IMR-90 (cell line): ENCODE data around the gene ANKRD11. TPM values are rescaled to one million over a fixed set of nuclear protein-coding genes. Genes with fewer than 3 reads are reported as not detected.

Experiments used
- ATAC-seq: fragments of 200-7000 bp; cut with Tn5 transposase; 2 replicates; pipeline ENCODE4 v1.9.1; 2020; ENCODE audit warnings: low read depth, mild to moderate bottlenecking, moderate library complexity
- BruUV-seq: library from RNA; stranded (reverse); fragments of 400-500 nt; replicated peaks from 2 replicates; lab custom pipeline; 2021; lab: Mats Ljungman, UMichigan
- CTCF ChIA-PET: fragments of 300-600 bp; formaldehyde crosslinking; extraction: SDS; loops from one replicate; lab custom pipeline; 2021; ENCODE audit warnings: antibody characterized with exemption; lab: Yijun Ruan, JAX
- POLR2A ChIA-PET: fragments of 300-600 bp; sonication (Branson Sonifier 250); formaldehyde crosslinking; loops from one replicate; lab custom pipeline; 2022; ENCODE audit warnings: antibody characterized with exemption; ENCODE audit not compliant: unreplicated experiment; lab: Charles Lee
- DNase-seq: peaks from one replicate; pipeline ENCODE4 v3.0.0; 2013
- H2AFZ ChIP-seq: replicated peaks from 2 replicates; pipeline ENCODE3; 2013; ENCODE audit warnings: low read length, mild to moderate bottlenecking; ENCODE audit not compliant: poor library complexity
- H2AK5ac ChIP-seq: 2 replicates; pipeline ENCODE4 v1.6.1; 2013; ENCODE audit warnings: low read depth, low read length, inconsistent platforms
- H2AK9ac ChIP-seq: replicated peaks from 2 replicates; pipeline ENCODE3; 2013; ENCODE audit warnings: mild to moderate bottlenecking, low read depth, low read length, moderate library complexity; ENCODE audit not compliant: poor library complexity
- H2BK120ac ChIP-seq: 2 replicates; pipeline ENCODE4 v1.6.1; 2013; ENCODE audit warnings: low read depth, low read length, inconsistent platforms
- H2BK15ac ChIP-seq: 3 replicates; pipeline ENCODE4 v1.6.1; 2013; ENCODE audit warnings: low read depth, low read length, inconsistent platforms
- H2BK20ac ChIP-seq: 2 replicates; pipeline ENCODE4 v1.6.1; 2013; ENCODE audit warnings: low read depth, mild to moderate bottlenecking, inconsistent platforms, low read length, moderate library complexity
- H2BK5ac ChIP-seq: 2 replicates; pipeline ENCODE4 v1.6.1; 2013; ENCODE audit warnings: mild to moderate bottlenecking, low read depth, low read length, inconsistent platforms; ENCODE audit not compliant: poor library complexity, severe bottlenecking
- H3K14ac ChIP-seq: replicated peaks from 2 replicates; pipeline ENCODE4 v1.6.1; 2013; ENCODE audit warnings: low read depth, low read length, inconsistent platforms
- H3K18ac ChIP-seq: 2 replicates; pipeline ENCODE4 v1.6.1; 2013; ENCODE audit warnings: low read depth, low read length, control low read depth
- H3K23ac ChIP-seq: 2 replicates; pipeline ENCODE4 v1.6.1; 2013; ENCODE audit warnings: low read depth, low read length, inconsistent platforms
- H3K27ac ChIP-seq: 2 replicates; pipeline ENCODE4 v1.5.1; 2013; ENCODE audit warnings: mild to moderate bottlenecking, control low read depth, low read length; ENCODE audit not compliant: insufficient read depth
- H3K27me3 ChIP-seq: 2 replicates; pipeline ENCODE4 v1.6.1; 2013; ENCODE audit warnings: low read length; ENCODE audit not compliant: control insufficient read depth, insufficient read depth
- H3K36me3 ChIP-seq: 2 replicates; pipeline ENCODE4 v1.6.1; 2013; ENCODE audit warnings: low read length, mixed read lengths; ENCODE audit not compliant: control insufficient read depth, insufficient read depth
- H3K4ac ChIP-seq: 2 replicates; pipeline ENCODE4 v1.6.1; 2013; ENCODE audit warnings: low read depth, low read length, inconsistent platforms
- H3K4me1 ChIP-seq: 2 replicates; pipeline ENCODE4 v1.6.1; 2013; ENCODE audit warnings: low read length, mixed read lengths; ENCODE audit not compliant: control insufficient read depth, insufficient read depth
- H3K4me2 ChIP-seq: 2 replicates; pipeline ENCODE4 v1.6.1; 2013; ENCODE audit warnings: low read depth, mild to moderate bottlenecking, control low read depth, low read length, moderate library complexity
- H3K4me3 ChIP-seq: 2 replicates; pipeline ENCODE4 v1.5.1; 2013; ENCODE audit warnings: low read depth, mild to moderate bottlenecking, control low read depth, low read length, moderate library complexity; ENCODE audit not compliant: insufficient read depth
- H3K56ac ChIP-seq: 2 replicates; pipeline ENCODE4 v1.6.1; 2013; ENCODE audit warnings: low read length, inconsistent platforms; ENCODE audit not compliant: insufficient read depth; ENCODE audit errors: extremely low read depth
- H3K79me1 ChIP-seq, 2 experiments: 2 replicates each; pipeline ENCODE4 v1.6.1; 2013; ENCODE audit warnings: low read length in 2 of 2, inconsistent platforms in 1 of 2, low read depth in 1 of 2
- H3K9ac ChIP-seq: 2 replicates; pipeline ENCODE4 v1.6.1; 2013; ENCODE audit warnings: low read depth, low read length, control low read depth
- H3K9me1 ChIP-seq: 2 replicates; pipeline ENCODE4 v1.6.1; 2013; ENCODE audit warnings: low read length, inconsistent platforms; ENCODE audit not compliant: insufficient read depth
- H3K9me3 ChIP-seq: 2 replicates; pipeline ENCODE4 v1.6.1; 2013; ENCODE audit warnings: low read length; ENCODE audit not compliant: control insufficient read depth, insufficient read depth
- H4K20me1 ChIP-seq: 2 replicates; pipeline ENCODE4 v1.6.1; 2013; ENCODE audit warnings: low read length, inconsistent platforms; ENCODE audit not compliant: insufficient read depth
- H4K5ac ChIP-seq: 2 replicates; pipeline ENCODE4 v1.6.1; 2013; ENCODE audit warnings: mild to moderate bottlenecking, low read depth, low read length, control low read depth
- H4K8ac ChIP-seq, 2 experiments: 2 replicates each; pipeline ENCODE4 v1.6.1; 2013; ENCODE audit warnings: low read depth in 2 of 2, low read length in 2 of 2, control low read depth in 1 of 2, inconsistent platforms in 1 of 2
- H4K91ac ChIP-seq: 2 replicates; pipeline ENCODE4 v1.6.1; 2013; ENCODE audit warnings: low read depth, low read length, inconsistent platforms; ENCODE audit not compliant: insufficient read depth
- MAFK ChIP-seq: IDR thresholded peaks from 2 replicates; pipeline ENCODE4 v1.6.1; 2012; ENCODE audit warnings: low read depth, low read length, improper control_type of control experiment
- MAZ ChIP-seq: IDR thresholded peaks from 2 replicates; pipeline ENCODE4 v1.6.1; 2012; ENCODE audit warnings: low read depth, mild to moderate bottlenecking, low read length, improper control_type of control experiment, moderate library complexity, borderline replicate concordance
- MXI1 ChIP-seq: IDR thresholded peaks from 2 replicates; pipeline ENCODE4 v1.6.1; 2012; ENCODE audit warnings: low read depth, mild to moderate bottlenecking, low read length, moderate library complexity, borderline replicate concordance
- POLR2A ChIP-seq: IDR thresholded peaks from 2 replicates; pipeline ENCODE4 v1.6.1; 2012; ENCODE audit warnings: mild to moderate bottlenecking, low read depth, low read length
- RAD21 ChIP-seq: IDR thresholded peaks from 2 replicates; pipeline ENCODE4 v1.6.1; 2012; ENCODE audit warnings: low read length, improper control_type of control experiment
- WGBS, 2 experiments: methylation state at CpG; one replicate each; pipeline versions ENCODE4 v1.1.5 to v1.1.7; 2013; ENCODE audit warnings: missing lambda C conversion rate in 2 of 2; ENCODE audit not compliant: insufficient read length in 1 of 2; ENCODE audit errors: extremely low coverage in 2 of 2; 5-methylcytosine and 5-hydroxymethylcytosine counted together
- dilution Hi-C: fragments of 300-500 bp; cut with HindIII; formaldehyde crosslinking; loops from one replicate; pipeline ENCODE4 v1.14.3; 2018; ENCODE audit warnings: low sequenced_read_pairs; ENCODE audit not compliant: unreplicated experiment
- in situ Hi-C: fragments of 300-500 bp; cut with MboI; formaldehyde crosslinking; loops from 3 replicates; pipeline ENCODE4 v1.14.3; 2019; ENCODE audit warnings: low sequenced_read_pairs, inconsistent platforms, mixed read lengths
- intact Hi-C: fragments of 100-400 bp; cut with micrococcal nuclease; formaldehyde crosslinking; loops from 2 replicates; pipeline ENCODE4 v1.10.0; 2022
- polyA plus RNA-seq, 3 experiments: library from polyadenylated mRNA; depleted of rRNA; stranded (reverse); fragments of >200 nt; gene quantifications; 2 replicates each; pipeline ENCODE4 v1.2.3, GENCODE V29; 2012; ENCODE audit warnings: low replicate concordance in 1 of 3
- total RNA-seq: library from RNA; depleted of rRNA; stranded (reverse); fragments of >200 nt; gene quantifications from 2 replicates; pipeline ENCODE4 v1.2.3, GENCODE V29; 2012
- TF ChIP-seq, protein P1 (sequence below): fragments of 150-350 bp; IDR thresholded peaks from 2 replicates; pipeline ENCODE4 v1.6.1; 2016; ENCODE audit warnings: low read depth, mild to moderate bottlenecking, low read length, moderate library complexity, borderline replicate concordance
- TF ChIP-seq, protein P2 (sequence below): fragments of 150-350 bp; IDR thresholded peaks from 2 replicates; pipeline ENCODE4 v1.6.1; 2017; ENCODE audit warnings: mild to moderate bottlenecking, antibody characterized with exemption, low read length, low read depth
- TF ChIP-seq, protein P3 (sequence below): conservative IDR thresholded peaks from 2 replicates; pipeline ENCODE4 v1.5.1; 2012; ENCODE audit warnings: mild to moderate bottlenecking, low read depth, low read length, improper control_type of control experiment

The ANKRD11 gene
- total and polyA plus RNA-seq, 2 of the 4 experiments (the other 2 are of a cell fraction): 46.8 to 71.9 TPM

DNA sequence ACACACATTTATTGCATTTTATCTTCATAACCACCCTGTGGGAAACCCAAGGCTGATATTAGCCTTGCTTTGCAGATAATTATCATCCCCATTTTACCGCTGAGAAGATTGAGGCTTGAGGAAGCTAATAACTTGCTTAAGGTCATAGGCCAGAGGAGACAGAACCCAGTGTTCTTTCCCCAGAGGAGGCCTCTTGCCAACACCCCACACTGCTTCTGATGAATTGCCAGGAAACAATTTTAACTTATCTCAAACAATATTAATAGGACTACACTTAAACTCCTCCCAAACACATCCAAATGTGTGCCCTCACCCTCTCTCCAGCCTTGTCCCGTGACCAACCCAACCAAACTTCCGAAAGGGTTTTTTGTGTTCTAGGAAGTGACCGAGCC is 15.7 kb upstream of the ANKRD11 start:
- dilution Hi-C loops: no loop called here
- Histone ChIP-seq H3K4ac (peak overlapping the region; percentile 65), H3K23ac (peak overlapping the region; percentile 40), H4K5ac (peak overlapping the region; percentile 3), H2AK9ac (peak overlapping the region; percentile 83), H3K18ac (0 out of 2 replicates have a peak overlapping the region, but pooled peaks have one; percentile 6), H3K9me1 (peaks cover 14% of the 10 kb centered on the region), H2BK120ac (no peak overlapping the region), H2AK5ac (peak overlapping the region; percentile 58), H3K4me2 (peak overlapping the region; percentile 2), H3K27ac (no peak overlapping the region), H2BK20ac (peak overlapping the region; percentile 12; the same call in 1 of the 2 replicates), H4K20me1 (peaks cover 21% of the 10 kb centered on the region), H3K14ac (peak overlapping the region; percentile 76), H3K36me3 (peaks cover 6% of the 10 kb centered on the region), H4K91ac (peak overlapping the region; percentile 90), H3K79me1 (peaks cover 13 to 42% of the 10 kb centered on the region in 2 experiments; a peak in 3 of 4 replicates), H2BK15ac (peak overlapping the region; percentile 13; the same call in 1 of the 3 replicates), H3K4me3 (no peak overlapping the region), H3K56ac (no peak overlapping the region), H3K9me3 (no peaks in the 10 kb centered on the region), H3K9ac (no peak overlapping the region), H3K27me3 (no peaks in the 10 kb centered on the region), H4K8ac (peak overlapping the region; percentile 56 to 76; a peak in 3 of 4 replicates), H2BK5ac (peak overlapping the region; percentile 59), H3K4me1 (peaks cover 15% of the 10 kb centered on the region), H2AFZ (no peak overlapping the region)
- WGBS, 2 experiments: no CpG with 5 or more reads among the region's 4 CpGs
- TF ChIP-seq MXI1 (no peak), MAZ (no peak), MAFK (no peak), RAD21 (no peak), POLR2A (no peak)
- TF ChIP-seq, protein P1, sequence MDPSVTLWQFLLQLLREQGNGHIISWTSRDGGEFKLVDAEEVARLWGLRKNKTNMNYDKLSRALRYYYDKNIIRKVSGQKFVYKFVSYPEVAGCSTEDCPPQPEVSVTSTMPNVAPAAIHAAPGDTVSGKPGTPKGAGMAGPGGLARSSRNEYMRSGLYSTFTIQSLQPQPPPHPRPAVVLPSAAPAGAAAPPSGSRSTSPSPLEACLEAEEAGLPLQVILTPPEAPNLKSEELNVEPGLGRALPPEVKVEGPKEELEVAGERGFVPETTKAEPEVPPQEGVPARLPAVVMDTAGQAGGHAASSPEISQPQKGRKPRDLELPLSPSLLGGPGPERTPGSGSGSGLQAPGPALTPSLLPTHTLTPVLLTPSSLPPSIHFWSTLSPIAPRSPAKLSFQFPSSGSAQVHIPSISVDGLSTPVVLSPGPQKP: no peak
- TF ChIP-seq, protein P2, sequence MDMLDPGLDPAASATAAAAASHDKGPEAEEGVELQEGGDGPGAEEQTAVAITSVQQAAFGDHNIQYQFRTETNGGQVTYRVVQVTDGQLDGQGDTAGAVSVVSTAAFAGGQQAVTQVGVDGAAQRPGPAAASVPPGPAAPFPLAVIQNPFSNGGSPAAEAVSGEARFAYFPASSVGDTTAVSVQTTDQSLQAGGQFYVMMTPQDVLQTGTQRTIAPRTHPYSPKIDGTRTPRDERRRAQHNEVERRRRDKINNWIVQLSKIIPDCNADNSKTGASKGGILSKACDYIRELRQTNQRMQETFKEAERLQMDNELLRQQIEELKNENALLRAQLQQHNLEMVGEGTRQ: no peak
- TF ChIP-seq, protein P3, sequence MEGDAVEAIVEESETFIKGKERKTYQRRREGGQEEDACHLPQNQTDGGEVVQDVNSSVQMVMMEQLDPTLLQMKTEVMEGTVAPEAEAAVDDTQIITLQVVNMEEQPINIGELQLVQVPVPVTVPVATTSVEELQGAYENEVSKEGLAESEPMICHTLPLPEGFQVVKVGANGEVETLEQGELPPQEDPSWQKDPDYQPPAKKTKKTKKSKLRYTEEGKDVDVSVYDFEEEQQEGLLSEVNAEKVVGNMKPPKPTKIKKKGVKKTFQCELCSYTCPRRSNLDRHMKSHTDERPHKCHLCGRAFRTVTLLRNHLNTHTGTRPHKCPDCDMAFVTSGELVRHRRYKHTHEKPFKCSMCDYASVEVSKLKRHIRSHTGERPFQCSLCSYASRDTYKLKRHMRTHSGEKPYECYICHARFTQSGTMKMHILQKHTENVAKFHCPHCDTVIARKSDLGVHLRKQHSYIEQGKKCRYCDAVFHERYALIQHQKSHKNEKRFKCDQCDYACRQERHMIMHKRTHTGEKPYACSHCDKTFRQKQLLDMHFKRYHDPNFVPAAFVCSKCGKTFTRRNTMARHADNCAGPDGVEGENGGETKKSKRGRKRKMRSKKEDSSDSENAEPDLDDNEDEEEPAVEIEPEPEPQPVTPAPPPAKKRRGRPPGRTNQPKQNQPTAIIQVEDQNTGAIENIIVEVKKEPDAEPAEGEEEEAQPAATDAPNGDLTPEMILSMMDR: no peak
- intact Hi-C loops: loop anchor here (5.0 kb wide), 1 partner anchor 134 kb away; no protein-coding TSS in a partner anchor
- ChIA-PET CTCF (no interaction called here), POLR2A (no interaction called here)
- no peak for DNase-seq
- BruUV-seq: no TSS peak
- ATAC-seq: no peak
- in situ Hi-C loops: loop anchor here (10.0 kb wide), 1 partner anchor 171 kb away; no protein-coding TSS in a partner anchor
